Central memory CD4-positive, alpha-beta T cell (primary cell): ENCODE measurements around the gene ELP4.
A peak's percentile ranks its signal among the peaks of the same experiment; 100 is the strongest.

ENCODE experiments used
- DNase-seq: peaks from one replicate; pipeline ENCODE4 v3.0.0; 2022

ELP4 gene

DNA sequence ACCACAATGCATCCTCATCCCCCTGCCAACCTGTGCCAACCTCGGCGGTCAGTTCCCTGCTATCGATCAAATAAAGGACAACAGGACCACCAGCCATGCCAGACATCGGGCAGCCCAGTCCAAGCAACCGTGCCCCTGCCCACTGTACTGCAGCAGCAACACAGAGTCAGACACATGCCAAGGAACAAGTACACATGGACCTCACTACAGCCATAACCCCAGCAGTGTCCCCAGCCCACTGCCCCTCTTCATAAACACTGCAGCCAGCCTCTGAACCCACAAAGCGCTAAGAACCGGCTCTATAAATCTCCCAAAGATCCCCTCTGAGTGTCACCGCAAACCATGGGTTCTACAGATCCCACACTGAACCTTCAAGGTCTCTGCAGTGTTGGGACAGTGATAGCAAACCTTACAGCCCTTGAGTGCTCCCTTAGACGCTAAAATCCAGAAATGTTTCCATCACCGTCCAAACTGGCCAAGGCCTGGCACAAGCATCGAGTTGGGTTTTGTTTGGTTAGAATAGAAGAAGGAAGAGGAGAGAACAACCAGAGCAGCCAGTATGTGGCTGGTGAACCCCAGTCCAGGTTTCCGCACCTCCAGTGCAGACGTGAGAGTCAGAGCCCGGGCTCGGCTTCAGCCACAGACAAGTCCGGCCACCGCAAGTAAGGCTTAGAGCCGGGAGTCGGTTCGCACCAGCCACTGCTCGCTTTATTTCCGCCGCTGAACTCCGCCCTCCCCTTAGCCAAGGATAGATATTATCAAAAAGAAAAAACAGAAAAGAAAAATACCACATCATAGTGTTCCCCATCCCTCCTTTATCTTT, 293.6 kb downstream of the ELP4 start:
- no peak for DNase-seq

DNA sequence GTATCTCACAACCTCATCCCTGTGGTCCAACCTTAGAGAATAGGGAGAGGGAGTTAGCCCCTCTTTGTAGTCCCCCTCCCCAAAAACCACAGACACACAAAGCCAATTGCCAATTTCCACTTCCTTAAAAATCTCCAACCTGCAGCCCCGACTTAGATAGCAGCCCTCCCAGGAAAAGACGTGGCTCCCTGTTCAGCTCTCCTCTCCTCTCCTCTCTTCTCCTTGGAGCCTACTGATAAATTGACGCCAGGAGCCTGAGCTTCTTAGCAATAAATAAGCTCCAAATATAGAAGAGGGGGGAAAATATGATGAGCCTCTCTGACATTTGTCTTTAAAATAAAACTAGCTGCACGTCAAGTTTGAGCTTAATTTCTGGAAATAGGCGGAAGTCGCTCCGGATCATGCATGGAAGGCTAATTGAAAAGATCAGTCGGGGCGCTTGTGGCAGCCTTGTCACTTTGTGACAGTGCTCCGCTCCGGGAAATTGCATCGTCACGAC, 294.3 kb downstream of the ELP4 start:
- DNase-seq, result no peak

DNA sequence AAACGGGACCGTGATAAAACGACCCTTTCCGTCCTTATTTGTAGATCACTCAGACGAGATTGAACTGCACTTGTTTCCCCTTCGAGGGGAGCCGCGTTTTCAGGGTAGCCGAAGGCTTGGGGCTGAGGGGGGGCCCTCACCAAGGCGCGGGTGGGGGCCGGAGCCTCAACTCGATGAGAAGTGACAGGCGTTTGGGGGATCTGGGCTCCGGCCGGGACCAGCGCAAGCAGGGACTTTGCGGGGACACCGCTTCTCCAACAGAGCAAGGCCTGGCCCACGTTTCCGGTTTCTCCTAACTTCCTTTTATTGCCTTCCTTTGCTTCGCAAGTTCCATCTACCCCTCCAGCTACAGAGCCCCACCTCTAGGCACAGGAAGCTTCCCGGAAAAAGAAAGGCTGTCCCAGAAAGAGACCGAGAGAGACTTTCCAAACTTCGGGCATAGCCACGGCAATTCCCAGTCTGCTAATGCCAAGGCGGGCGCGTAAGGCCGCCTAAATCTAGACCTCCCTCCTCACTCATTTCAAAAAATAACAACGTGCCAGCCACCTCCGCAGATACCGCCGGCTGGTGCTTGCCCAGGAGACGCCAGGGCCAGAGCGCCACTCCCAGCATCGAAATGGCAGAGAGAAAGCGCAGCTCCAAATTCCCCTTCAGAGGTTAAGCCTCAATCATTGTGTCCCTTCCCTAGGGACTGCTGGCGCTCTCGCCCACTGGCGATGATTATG, 294.9 kb downstream of the ELP4 start:
- no peak for DNase-seq

DNA sequence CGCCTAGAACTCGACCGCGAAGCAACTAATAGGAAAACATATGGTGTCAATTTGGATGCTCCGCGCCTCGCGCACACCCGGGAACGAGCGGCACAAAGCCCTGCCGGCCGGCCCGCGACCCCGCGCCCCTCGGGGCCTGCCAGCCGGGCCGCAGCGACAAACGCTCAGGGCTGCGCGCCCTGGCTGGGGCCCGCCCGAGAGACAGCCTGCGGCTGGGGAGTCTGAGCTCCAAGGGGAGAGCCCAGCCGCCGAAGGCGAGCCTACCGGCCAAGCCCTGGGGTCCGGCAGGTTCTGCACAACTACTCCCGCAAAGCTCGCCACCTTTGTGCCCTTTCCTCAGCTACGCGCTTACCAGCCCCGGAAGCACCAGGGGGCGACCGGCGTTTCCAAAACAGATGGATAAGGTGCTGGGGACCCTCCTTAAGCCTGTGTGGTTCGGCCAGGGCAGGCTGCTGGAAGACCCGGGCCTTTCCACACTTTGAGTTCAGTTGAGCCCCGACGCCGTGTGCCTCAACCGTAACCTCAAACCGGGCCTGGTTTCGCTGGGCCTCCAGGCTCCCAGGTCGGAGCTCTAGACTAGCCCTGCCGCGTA, 295.6 kb downstream of the ELP4 start:
- no peak for DNase-seq

DNA sequence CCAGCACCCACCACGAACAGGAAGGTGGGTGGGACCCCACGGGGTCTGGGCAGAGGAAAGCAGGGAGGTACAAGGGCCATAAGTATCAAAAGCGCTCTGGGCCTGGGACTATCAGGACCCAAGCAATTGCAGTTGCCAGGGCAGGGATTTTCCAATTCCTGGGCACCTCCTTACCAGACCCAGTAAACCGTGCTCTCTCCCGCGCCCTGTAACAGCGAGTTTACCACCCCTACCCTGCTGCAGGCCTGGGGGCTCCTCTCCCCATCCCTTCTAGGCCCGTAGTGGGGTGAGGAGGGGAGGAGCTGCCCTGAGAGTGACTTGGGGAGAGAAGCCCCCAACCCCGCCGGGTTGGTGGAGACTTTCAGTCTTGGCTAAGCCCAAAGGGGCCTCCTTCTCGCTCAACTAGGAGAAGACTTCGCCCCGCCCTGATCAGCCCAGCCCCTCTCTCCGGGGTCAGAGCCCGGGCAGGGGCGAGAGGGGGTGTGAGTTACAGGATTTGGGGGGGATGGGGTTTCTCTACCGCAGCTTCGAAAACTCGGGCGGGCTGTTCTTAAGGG, 296.1 kb downstream of the ELP4 start:
- DNase-seq, result no peak

DNA sequence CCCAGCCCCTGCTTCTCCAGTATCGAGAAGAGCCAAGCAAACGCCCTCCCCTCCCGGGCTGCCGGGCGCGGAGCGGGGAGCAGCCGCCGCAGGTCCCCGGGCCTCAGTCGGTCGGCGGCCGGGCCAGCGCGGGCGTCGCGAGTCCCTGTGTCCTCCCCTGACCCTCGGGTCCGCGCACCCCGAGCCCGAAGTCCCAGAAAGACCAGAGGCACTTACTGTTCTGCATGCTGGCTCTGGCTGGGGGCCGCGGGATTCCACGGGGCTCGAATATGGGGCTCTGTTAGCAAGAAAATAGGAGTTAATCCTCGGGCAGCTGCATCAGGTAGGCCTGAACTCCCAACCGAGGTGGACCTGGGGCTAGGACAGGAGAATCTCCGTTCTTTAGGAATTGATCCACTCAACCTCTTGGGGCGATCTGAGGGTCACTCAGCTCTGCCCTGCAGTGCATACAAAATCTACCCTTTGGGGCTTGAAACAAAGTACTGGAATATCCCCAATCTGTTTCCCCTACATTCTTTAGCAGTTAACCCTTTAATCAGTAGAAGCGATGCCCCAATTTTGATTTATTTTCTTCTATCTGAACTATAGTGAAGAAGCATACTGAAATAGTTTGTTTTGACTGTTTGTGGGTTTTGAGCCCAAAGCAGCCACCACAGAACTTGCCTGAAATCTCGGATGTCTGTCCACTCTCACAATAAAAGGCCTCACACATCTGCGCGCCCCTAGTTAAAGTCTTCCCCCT, 296.8 kb downstream of the ELP4 start:
- DNase-seq, result no peak

DNA sequence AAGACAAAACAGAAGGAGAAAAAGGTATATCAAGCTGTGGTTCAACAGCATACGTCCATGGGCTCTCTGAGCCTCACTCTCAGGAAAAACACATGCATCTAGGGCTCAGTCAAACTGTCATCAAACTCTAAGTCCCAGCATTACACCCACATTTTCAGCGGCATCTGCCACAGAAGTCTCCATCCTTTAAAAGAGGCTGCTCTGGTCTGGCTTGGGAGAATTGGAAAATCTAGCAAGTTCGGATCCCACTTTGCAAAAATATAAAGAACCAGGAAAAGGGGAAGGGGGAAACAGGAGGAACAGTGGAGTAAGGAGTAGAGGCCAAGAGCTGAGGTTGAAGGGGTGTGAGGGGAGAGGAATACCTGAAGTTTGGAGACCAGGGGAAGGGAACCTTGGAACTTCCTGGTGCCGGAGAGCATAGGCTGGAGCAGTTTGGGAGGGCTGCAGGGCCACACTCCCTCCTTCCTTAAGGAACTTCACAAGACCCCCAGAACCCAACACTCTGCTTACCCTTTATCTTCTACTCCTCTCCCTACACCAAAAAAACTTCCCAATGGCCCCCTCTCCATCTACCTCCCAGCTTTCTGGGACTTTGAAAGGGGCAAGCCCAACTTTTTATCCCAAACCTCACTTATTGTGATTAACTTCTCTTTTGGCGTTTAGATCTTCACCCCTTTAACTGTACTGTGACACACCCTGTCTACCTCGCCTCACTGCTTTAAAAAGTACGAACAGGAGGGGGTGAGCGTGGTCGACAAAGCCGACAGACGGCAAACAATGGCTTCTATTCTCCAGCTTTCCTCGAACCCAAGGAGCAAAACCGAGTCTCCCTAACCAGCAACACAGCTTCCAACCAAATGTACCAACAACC, 297.6 kb downstream of the ELP4 start:
- DNase-seq, result no peak

DNA sequence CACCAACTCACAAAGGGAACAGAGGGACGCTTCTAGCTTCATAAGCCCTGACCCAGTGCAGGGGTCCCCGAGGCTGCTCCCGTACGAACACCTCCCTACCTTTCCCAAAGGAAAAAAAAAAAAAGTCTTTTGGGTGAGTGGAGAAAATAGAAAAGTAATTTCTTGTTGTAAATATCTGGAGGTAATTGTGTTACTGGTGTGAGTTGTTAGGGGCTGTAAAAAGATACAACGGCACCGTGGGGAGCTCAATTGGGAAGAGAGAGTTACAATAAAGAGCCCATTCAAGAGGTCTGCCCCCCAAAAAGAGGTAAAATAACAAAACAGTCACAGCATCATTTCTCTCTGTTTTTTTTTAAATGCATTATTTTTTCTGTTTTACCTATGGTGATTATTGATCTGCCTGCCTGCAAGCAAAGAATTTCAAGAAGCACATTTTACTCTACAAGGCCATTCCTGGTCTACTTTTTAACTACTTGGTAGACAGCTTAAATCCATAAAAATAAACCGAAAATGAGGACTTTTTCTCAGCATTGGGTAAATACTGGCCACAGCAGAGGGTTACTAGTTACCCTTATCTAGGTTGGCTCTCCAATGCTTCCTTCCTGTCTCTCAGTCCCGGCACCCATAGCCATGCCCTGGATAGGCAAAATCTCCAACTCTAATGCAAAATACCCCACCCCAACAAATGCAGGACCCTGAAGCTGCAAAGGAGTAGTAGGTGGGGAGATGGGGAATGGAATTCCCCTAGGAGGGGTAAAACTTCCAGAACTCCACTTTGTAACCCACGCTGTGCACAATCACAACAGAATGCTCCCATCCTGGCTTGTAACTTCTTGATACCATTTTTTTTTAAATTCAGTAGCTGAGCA, 298.5 kb downstream of the ELP4 start:
- DNase-seq, result no peak

DNA sequence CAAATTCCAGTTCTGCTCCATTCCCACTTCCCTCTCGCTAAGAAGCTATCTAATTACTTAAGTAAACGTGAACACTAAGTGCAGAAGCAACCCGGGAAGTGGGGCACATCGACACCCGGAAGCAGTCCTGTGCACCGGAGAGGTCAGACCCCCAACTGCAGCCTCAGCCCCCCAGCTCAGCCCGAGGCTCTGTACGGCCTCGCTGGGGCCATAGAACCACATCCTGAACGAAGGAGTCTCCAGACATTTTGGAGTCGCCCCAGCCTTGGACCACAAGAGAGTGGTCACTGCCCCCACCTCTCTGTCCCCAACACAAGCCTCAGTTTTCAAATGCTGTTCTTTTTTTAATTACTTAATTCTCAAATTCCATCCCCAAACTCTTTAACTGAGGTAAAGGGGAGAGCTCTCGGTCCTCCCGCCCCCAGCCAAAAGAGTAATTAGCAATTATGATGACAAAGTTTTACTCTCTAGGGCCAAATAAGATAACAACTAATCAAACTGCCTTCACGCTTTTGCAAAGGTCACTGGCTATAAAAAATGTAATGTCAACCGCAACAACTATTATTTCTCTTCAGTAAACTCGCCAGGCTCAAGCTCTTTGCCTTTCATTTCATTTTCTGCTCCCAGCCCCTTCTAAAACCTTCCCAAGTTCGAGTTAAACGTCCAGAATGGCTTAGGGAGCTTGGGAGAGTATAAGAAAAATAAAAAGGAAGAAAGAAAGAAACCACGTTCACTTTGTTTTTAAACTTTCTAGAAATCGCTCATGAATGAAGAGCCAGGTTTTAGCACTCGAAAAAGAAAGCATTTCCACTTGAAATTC, 299.4 kb downstream of the ELP4 start:
- no peak for DNase-seq

DNA sequence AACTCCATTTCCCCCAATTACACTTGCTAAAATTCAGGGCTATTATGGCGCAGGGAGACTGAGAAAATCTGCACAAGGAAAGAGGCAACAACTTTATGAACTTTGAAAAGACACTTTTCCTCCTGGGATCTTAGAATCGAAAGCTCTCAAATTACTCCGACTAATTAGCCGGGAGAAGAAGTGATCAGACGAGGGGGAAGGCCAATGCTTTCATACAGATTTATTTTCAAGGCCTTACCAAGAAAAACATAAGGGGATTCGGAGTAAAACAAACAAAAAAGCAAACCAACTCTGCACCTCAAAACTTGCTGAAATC, 299.9 kb downstream of the ELP4 start:
- DNase-seq, result no peak

DNA sequence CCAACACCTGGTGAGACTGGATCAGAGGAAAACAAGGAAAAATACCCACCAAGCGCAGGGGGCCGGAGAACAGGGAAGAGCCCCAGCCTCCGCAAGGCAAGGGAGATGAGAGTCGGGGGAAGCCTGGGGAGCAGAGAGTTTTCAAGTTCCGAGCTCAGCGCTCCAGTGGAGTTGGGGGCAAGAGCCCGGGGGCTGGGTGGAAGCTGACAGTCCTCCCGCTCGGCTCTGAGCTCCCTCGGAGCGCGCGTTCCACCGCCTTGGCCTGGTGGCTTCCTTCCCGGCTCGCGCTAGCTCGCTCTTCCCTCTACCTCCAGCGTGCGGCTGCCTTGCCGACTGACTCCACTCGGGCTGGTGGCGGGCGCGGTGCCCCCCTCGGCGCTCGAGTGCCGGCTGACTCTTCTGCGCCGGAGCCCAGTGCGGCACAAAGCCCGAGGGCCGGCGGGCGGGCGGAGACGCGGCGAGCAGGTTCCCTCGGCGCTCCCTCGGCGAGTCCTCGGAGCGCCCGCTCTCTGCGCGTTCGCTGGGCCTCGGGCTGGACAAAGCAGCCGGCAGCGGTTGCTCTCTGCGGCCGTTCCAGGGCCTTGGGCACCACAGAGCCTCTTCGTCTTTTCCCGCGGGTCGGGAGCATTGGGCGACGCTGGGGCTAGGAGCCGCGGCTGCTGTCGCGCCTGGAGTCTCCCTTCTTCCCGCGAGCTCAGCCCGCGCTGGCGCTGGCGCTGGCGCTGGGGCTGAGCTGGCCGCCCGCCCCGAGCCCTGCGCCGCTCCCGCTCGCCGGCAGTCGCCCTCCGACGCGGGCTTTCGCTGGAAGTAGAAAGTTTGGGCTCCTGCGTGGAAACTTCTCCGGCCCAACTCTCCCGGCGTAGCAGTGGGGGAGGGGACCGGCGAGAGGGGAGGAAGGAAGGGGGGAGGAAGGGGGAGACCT, 300.6 kb downstream of the ELP4 start:
- DNase-seq, result no peak

DNA sequence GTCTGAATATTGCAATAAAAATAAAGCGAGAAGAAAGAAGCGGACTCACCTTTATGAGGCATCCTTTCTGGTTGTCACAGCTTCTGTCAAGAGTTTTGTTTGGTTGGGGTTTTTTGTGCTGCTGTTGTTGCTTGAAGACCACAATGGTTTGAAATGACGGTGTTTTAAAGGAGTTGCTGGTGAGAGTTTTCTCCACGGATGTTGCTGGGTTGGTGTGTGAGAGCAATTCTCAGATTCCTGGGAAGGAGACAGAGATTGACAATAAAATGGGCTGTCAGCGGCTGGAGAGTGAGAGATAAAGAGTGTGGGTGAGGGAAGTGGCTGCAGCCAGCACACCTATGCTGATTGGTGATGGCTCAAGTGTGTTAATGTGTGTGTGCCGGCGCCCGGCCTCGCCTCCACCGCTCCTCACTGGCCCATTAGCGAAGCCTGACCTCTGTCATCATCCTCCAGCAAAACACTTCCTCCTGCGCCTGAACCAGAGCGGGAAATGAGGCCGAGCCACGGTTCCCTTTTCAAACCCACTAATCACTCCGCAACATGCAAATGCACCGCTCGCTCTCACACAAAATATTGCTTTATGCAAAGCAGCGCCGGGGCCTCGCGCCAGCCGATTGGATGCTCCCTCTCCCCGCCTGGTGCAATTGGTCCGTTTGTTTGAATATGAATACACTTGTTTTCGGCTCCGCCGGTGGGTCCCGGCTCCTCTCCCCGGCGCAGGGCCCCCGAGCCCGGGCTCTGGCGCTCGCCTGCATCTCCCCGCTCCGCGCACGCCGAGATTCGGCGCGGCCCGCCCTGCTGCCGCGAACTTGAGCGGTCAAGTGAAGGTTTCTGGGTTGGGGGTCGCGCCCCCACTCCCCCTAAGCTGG, 301.4 kb downstream of the ELP4 start, which contains the start of gene PAX6:
Gene PAX6, minus strand, starts transcription at position 544 of the 869 bp plus-strand sequence. CDS start 4,911 bp downstream, outside the sequence.
- DNase-seq, result peak; percentile 37

DNA sequence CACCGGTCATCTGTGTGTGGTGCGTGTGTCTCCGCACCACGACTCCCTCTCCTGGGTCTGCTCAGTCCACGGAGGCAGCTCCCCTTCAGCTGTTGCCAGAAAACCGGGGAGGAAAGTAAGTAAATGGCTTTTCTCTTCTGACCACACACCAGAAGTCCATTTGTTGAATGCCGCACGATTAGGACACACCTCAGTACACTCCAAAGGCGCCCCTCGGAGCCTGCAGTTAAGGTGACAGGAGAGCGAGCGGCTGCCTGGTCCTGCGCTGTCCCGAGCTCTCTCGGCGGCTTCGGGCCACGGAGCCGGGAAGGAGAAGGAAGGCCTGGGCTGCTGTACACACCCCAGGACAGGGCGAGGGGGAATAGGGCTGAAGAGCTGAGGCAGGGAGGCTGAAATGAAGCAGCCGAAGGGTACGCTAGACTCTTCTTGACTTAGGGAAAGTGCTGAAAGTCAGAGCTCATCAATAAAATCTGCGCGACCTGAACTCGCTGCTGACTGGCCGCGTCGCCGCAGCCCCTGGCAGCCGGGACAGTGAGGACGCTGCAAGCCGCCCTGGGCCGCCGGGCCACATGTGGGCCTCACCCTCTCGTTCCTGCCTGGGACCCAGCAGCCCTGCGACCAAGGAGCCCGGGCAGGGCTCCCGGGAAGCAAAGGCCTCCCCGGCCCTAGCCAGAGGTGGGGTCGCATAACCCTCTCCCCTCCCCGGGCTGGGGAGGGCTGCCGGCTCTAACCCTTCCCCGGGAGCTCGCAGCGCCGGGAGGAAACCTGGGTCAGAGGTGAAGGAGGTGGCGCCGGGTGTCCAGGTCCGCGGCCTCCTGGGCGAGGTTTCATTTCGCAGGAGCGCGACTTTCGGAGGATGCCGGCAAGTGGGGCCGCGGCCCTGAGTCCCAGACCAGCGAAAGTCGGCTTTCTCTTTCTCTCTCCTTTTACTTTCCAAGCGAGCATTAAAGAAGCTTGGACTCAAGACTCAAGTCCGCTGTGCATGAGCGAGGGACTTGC, 303.1 kb downstream of the ELP4 start:
- DNase-seq, result no peak

DNA sequence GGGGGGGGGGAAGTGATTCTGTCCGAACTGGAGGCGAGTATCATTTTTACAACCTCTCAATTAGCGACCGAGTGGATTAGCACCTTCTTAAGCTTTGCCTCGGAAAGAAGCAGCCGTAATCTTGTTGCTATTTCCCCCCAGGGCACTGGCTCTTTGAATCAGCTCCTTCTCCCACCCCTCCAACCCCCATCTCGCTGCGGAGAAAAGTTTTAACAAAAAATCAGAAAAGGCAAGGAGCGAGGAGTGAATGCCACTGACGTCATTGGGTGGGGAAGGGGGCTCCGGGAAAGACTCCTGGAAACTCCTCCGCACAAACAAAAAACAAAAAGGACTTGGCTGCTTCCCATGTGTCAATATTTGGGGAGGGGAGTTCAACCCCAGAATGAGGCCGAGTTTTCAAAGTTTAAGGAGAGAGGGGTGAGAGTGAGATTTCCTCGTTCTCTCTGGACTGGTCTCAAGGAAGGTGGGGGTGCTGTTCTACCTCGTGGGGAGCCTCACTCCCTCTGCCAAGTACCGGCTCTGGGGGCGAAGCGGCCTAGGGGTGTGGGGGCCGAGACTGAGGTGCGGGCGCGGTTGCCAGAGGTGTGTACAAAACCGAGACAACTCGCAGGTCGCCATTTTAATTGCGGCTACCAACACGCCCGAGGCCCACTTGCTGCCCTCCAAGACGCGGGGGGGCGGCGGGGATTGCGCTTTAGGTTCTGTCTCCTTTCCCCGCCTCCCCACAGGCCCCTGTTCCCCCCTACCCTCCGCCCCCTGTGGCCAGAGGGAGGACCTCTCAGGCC, 304.0 kb downstream of the ELP4 start:
- DNase-seq, result no peak

DNA sequence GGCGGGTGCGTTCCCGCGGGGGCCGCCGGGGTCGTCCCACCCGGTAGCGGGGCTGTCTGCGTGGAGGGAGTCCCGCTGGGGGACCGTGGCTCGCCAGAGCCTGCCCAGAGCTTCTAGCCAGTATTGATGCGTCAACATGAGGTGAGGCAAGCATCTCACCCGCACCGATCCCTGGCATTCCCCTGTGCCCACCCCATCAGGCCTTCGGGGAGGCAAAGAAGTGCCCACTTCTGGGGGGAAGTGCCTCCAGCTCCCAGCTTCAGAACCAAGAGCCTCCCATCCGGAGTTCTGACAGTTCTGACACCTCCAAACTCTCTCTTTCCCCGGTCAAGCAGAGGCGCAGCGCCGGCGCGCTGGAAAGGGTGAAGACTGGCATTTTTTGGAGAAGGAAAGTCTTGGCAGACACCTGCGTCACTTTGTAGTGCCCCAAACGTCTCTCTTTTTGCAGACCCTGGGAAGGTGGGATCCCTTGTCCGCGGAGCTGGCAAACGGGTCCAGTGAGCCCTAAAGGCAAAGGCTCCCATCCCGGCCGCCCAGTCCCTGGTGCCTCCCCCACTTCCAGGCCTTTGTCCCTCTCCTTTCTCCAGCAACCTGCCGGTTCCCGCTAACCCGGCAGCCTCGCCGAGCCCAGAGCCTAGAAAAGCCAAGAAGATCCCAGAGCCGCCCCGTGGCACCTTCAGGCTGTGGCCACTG, 304.8 kb downstream of the ELP4 start:
- no peak for DNase-seq
